C4-2B (cell line): ENCODE measurements around the gene RAP1GAP.

Experiments used
- H3K27ac ChIP-seq: fragments of 450-650 bp; 2 replicates; pipeline ENCODE4 v1.5.1; 2017
- ZFX ChIP-seq: fragments of 450-650 bp; IDR thresholded peaks from 2 replicates; pipeline ENCODE4 v1.6.1; 2017
- TF ChIP-seq, protein P1 (sequence below): fragments of 450-650 bp; conservative IDR thresholded peaks from 2 replicates; pipeline ENCODE4 v1.5.1; 2017; ENCODE audit warnings: mild to moderate bottlenecking

RAP1GAP gene

DNA sequence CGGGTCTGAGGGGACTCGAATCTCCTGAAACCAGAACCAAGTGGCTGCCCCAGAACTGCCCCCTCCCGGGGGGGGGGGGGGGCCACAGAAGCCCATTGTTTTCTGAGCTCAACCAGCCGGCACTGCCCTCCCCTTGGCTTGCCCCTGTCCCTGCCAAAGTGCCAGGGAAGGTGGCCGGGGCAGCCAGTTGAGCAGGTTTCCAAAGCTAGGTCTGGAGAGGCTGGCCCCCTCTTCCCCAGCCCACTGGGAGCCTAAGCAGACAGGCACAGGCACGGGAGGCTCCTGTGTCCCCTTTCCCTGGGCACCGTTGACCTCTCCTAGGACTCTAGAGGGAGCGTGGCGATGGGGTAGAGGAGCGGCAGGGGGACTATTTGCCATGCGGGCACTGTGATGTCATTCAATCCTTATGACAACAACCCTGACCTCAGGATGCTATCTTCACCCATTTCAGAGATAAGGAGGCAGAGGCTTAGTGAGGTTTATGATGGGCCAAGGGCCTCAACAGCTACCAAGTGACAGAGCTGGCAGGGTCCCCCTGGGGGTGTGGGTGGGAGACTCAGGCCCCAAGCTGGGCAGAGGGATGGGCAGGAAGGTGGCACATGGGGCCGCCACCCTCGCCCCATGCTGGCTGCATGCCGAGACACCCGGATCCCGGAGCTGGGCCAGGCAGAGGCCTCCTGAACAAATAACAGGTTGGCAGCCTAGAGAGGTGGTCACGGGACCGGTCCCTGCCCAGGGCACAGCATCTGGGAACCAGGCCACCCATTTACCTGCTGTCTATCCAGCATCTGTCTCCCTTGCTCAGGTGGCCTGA lies 35.0 kb downstream of the RAP1GAP start:
- TF ChIP-seq, protein P1, sequence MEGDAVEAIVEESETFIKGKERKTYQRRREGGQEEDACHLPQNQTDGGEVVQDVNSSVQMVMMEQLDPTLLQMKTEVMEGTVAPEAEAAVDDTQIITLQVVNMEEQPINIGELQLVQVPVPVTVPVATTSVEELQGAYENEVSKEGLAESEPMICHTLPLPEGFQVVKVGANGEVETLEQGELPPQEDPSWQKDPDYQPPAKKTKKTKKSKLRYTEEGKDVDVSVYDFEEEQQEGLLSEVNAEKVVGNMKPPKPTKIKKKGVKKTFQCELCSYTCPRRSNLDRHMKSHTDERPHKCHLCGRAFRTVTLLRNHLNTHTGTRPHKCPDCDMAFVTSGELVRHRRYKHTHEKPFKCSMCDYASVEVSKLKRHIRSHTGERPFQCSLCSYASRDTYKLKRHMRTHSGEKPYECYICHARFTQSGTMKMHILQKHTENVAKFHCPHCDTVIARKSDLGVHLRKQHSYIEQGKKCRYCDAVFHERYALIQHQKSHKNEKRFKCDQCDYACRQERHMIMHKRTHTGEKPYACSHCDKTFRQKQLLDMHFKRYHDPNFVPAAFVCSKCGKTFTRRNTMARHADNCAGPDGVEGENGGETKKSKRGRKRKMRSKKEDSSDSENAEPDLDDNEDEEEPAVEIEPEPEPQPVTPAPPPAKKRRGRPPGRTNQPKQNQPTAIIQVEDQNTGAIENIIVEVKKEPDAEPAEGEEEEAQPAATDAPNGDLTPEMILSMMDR = no peak
- no peak for TF ChIP-seq ZFX
- peak overlapping the region; percentile 93 for H3K27ac ChIP-seq

DNA sequence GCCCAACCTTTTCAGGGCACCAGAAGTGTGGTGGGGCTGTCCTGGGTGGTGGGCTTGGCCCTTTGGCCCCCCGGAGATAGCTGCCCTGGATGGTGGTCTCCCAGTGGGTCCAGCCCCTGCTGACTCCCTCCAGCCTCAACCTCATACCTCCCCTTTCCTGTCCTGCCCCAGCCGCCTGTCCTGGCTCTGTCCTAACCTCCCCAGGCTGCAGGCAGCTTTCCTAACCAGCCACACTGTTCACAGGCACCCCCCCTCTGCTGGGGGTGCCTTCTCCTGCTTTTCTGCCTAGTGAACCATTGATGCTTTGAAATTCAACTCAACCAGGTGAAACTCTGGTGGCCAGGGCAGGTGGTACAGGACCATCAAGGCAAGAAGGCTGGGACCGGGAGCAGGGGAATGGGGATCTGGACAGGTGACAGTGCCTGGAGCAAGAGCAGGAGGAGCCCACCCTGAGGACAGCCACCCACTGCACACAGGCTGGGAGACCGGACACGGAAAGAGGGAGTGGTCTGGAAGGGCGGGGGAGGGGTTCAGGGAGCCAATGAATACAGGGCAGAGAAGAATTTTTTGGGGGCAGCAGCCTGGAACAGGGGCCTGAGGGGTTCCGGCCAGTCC lies 35.9 kb downstream of the RAP1GAP start:
- no peak for TF ChIP-seq ZFX
- TF ChIP-seq, protein P1 = no peak
- H3K27ac ChIP-seq = peak overlapping the region; percentile 93

DNA sequence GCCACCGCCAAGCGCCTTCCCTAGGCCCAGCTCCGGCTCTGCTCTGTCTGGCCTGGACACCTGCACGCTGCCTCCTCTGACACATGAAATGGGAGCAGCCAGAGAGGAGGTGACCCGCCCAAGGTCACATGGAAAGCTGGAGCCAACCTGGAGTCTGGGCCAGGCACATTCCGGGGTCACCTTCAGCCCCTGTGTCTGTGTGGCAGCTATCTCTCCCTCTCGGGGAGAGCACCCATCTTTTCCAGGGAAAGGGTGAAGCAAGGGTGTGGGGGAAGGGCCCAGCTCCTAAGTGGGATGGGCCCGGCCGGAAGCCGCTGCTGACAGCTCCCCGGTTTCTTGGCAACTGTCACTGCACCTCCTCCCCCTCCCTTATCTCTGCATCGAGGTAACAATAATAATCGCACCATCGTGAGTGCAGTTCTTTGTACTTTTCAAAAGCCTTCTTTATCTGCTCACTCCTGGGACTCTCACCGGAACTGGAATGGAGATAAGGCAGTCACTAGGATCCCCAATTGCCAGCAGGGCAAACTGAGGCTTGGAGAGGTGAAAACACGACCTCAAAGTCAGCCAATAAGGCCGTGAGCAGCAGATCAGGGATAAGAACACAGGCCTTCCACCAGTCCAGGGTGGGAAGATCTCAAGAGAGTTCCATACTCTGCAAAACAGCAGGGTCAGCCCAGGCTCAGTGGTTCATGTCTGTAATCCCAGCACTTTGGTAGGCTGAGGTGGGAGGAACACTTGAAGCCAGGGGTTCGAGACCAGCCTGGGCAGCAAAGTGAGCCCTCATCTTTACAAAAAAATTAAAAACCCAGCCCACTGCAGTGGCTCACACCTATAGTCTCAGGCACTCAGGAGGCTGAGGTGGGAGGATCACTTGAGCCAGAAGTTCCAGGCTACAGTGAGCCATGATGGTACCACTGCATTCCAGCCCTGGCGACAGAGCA lies 36.9 kb downstream of the RAP1GAP start:
- TF ChIP-seq, protein P1 = no peak
- peak overlapping the region; percentile 93 for H3K27ac ChIP-seq

DNA sequence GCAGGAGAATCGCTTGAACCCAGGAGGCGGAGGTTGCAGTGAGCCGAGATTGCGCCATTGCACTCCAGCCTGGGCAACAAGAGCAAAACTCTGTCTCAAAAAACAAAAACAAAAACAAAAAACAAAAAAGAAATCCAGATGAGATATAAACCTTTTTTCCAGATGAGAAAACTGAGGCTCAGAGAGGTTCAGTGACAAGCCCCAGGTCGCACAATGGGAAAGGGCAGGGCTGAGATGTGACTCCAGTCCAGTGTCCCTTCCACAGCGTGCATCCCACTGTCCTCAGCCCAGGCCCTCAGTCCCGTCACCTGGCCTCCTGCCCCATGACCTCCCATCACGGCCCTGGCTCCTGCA lies 37.6 kb downstream of the RAP1GAP start:
- H3K27ac ChIP-seq = peak overlapping the region; percentile 93

DNA sequence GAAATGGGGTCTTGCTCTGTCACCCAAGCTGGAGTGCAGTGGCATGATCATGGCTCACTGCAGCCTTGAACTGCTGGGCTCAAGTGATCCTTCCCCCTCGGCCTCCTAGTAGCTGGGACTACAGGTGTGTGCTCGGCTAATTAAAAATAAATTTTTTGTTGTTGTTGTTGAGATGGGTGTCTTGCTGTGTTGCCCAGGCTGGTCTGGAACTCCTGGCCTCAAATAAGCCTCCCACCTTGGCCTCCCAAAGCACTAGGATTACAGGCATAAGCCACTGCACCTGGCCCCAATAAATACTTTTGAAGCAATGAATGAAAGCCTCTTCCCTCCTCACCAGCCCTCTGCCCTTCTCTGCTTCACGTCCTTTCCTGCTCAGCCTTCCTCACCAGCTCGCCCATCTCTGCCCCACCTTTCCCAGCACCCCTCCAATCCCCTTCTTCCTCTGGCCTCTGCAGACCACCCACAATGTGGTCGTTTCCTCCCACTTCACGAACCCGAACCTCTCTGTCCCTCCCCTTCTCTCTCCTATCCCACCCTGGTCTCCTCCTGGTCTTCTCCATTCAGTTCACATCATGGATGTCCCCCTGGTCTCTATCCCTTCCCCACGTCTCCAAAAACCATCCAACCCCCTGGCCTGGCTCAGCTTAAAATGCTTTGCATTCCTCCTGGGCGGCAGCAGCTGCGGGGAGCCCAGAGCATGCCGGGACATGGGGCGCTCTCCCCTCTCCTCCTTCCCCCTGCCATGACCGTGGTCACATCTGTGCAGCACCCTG lies 38.4 kb downstream of the RAP1GAP start:
- peak overlapping the region; percentile 93 for H3K27ac ChIP-seq
- no peak for TF ChIP-seq ZFX
- TF ChIP-seq, protein P1 = no peak

DNA sequence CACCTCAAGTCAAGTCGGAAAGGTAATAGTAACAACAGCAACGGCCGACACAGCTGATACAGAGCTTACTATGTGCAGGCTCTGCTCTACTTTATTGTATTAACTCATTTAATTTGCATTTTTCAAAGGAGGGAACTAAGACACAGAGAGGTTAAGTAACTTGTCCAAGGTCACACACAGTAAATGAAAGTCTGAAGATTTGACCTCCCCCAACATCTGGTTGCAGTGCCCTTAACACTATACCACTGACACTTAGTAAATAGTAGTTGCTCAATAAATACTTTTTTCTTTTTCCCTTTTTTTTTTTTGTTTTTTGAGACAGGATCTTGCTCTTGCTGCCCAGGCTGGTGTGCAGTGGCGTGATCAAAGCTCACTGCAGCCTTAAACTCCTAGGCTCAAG lies 39.2 kb downstream of the RAP1GAP start:
- TF ChIP-seq ZFX = no peak
- TF ChIP-seq, protein P1 = no peak
- no peak overlapping the region for H3K27ac ChIP-seq

DNA sequence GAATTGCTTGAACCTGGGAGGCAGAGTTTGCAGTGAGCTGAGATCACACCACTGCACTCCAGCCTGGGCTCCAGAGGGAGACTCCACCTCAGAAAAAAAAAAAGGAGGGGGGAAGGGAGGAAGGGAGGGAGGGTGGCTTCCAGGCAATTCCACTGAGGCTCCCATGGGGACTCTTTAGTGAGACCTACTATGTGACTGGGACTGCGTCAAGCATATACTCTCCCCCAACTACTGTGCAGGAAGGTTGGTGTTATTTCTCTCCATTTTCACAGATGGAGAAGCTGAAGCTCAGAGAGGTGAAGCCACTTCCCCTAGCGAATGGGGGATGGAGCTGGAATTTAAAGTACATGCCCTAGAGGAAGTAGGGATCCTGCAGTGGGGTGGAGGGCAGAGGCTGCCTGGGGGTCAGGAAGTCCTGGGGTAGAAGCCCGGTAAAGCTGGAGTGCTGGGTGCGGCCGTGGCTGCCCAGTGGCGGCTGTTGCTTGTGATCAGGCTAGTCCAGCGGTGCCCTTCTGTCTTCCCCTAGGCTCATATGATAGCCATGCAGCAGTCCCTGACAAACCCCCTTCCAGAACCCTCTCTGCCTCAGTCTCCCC lies 40.3 kb downstream of the RAP1GAP start:
- TF ChIP-seq ZFX = no peak
- TF ChIP-seq, protein P1 = no peak
- H3K27ac ChIP-seq = no peak overlapping the region
